Stomach (tissue), 9 donors: ENCODE measurements around the gene HECTD4. TPM values are rescaled to one million over a fixed set of nuclear protein-coding genes. Genes with fewer than 3 reads are reported as not detected.
"Not testable (repeated sequence)": the region's sequence is repeated elsewhere in the genome, so short reads cannot be mapped to it uniquely, and the experiment has no call there.

Source experiments
- DNase-seq, 2 donors: peaks; one replicate each; pipeline versions ENCODE4 v3.0.0 to v3.0.0-alpha.2; 2013 to 2019
- H3K27ac ChIP-seq, 5 donors: fragments of 200-600 bp in 4 of 5; sonication (generic) in 4 of 5; one replicate each; pipeline ENCODE4 v1.5.1; 2013 to 2019; ENCODE audit warnings: mild to moderate bottlenecking in 1 of 5, moderate library complexity in 1 of 5
- H3K27me3 ChIP-seq, 3 donors: fragments of 200-600 bp; sonication (generic); one replicate each; pipeline ENCODE4 v1.5.1; 2017 to 2019; ENCODE audit warnings: mixed run types in 1 of 3
- H3K36me3 ChIP-seq, 4 donors: fragments of 200-600 bp; sonication (generic); 1 replicate in 3 of 4; 2 replicates in 1 of 4; pipeline ENCODE4 v1.5.1; 2016 to 2019
- H3K4me1 ChIP-seq, 4 donors: fragments of 200-600 bp; sonication (generic); one replicate each; pipeline ENCODE4 v1.5.1; 2016 to 2019
- H3K4me3 ChIP-seq, 4 donors: fragments of 200-600 bp; sonication (generic) in 3 of 4; one replicate each; pipeline ENCODE4 v1.5.1; 2016 to 2019; ENCODE audit warnings: mild to moderate bottlenecking in 1 of 4
- H3K9me3 ChIP-seq, 4 donors: fragments of 200-600 bp; sonication (generic); one replicate each; pipeline ENCODE4 v1.5.1; 2016 to 2019
- EP300 ChIP-seq: sonication (generic); formaldehyde crosslinking; IDR thresholded peaks from one replicate; pipeline ENCODE4 v1.6.1; 2017; ENCODE audit warnings: antibody characterized with exemption
- POLR2A ChIP-seq, 4 donors: fragments of 450-650 bp; IDR thresholded peaks; one replicate each; pipeline ENCODE4 v1.6.1; 2016; ENCODE audit warnings: antibody characterized with exemption in 4 of 4, control low read depth in 2 of 4, mild to moderate bottlenecking in 1 of 4, moderate library complexity in 1 of 4
- POLR2AphosphoS5 ChIP-seq, 3 donors: sonication (generic); formaldehyde crosslinking; IDR thresholded peaks; one replicate each; pipeline ENCODE4 v1.6.1; 2016; ENCODE audit warnings: antibody characterized with exemption in 3 of 3
- WGBS, 5 donors: extraction: QIAGEN DNeasy Blood & Tissue Kit in 3 of 5; methylation state at CpG; one replicate each; pipeline versions ENCODE4 v1.1.5 to v1.1.7; 2013 to 2018; 5-methylcytosine and 5-hydroxymethylcytosine counted together
- intact Hi-C: fragments of 100-400 bp; cut with DNase I; formaldehyde crosslinking; loops from one replicate; pipeline ENCODE4 v1.15.1; 2023; ENCODE audit warnings: low total_unique reads
- polyA plus RNA-seq, 3 donors: library from polyadenylated mRNA; stranded (reverse); fragments of 200-250 nt; gene quantifications; one replicate each; pipeline ENCODE4 v1.2.3, GENCODE V29; 2013
- total RNA-seq, 5 donors: library from RNA; depleted of rRNA; stranded (reverse); fragments of >200 nt; gene quantifications; one replicate each; pipeline versions ENCODE4 v1.1.0 to v1.2.3, GENCODE V29; 2014 to 2016
- TF ChIP-seq, protein P1 (sequence below), 7 experiments: fragments of 450-650 bp in 4 of 7; fragments of 200-600 bp in 3 of 7; sonication (generic) in 3 of 7; IDR thresholded peaks; one replicate each; pipeline ENCODE4 v1.5.1; 2016 to 2019; ENCODE audit warnings: antibody characterized with exemption in 7 of 7, control low read depth in 2 of 7, mild to moderate bottlenecking in 1 of 7
- donor health status: healthy with polysubstance abuse.
- donor health status: Bipolar disorder and iron deficiency.
- donor health status: healthy.

HECTD4 gene
- total and polyA plus RNA-seq, 8 donors = 3.2 to 375 (median 58.7) TPM

DNA sequence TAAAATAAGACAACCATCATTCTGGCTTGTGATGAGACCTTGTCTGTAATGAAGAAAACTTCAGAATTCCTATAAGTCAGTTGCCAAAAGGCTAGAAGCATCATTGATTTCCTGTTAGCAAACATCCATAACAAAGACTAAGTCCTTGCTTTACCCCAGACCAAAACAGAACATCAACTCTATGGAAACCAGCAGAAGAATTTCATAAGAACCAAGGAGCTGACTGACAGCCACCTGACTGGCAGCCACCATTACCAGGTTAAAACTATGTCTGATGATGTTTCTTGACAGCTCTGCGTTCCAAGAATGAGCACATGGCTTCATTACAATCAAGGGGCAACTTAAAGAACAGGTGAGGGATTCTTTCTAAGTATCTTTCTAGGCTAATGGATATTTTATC is 29.3 kb downstream of the HECTD4 start:
- 96 to 100% (median 100%) methylated on average over 1 of the region's 1 CpG for WGBS, 5 donors
- TF ChIP-seq EP300 = no peak
- TF ChIP-seq, protein P1, sequence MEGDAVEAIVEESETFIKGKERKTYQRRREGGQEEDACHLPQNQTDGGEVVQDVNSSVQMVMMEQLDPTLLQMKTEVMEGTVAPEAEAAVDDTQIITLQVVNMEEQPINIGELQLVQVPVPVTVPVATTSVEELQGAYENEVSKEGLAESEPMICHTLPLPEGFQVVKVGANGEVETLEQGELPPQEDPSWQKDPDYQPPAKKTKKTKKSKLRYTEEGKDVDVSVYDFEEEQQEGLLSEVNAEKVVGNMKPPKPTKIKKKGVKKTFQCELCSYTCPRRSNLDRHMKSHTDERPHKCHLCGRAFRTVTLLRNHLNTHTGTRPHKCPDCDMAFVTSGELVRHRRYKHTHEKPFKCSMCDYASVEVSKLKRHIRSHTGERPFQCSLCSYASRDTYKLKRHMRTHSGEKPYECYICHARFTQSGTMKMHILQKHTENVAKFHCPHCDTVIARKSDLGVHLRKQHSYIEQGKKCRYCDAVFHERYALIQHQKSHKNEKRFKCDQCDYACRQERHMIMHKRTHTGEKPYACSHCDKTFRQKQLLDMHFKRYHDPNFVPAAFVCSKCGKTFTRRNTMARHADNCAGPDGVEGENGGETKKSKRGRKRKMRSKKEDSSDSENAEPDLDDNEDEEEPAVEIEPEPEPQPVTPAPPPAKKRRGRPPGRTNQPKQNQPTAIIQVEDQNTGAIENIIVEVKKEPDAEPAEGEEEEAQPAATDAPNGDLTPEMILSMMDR (IDR thresholded peaks at IDR 0.05) = no peak
- no peak for TF ChIP-seq POLR2A (IDR thresholded peaks at IDR 0.05)
- TF ChIP-seq POLR2AphosphoS5 (IDR thresholded peaks at IDR 0.05) = no peak
- H3K36me3 ChIP-seq = no peaks in the 10 kb centered on the region
- no peak overlapping the region for H3K4me3 ChIP-seq
- H3K4me1 ChIP-seq = peaks cover 0 to 37% (median 18%) of the 10 kb centered on the region in 4 donors
- no peaks in the 10 kb centered on the region for H3K9me3 ChIP-seq
- H3K27ac ChIP-seq = no peak overlapping the region
- intact Hi-C loops = no loop called here
- no peak for DNase-seq
- H3K27me3 ChIP-seq = no peaks in the 10 kb centered on the region

DNA sequence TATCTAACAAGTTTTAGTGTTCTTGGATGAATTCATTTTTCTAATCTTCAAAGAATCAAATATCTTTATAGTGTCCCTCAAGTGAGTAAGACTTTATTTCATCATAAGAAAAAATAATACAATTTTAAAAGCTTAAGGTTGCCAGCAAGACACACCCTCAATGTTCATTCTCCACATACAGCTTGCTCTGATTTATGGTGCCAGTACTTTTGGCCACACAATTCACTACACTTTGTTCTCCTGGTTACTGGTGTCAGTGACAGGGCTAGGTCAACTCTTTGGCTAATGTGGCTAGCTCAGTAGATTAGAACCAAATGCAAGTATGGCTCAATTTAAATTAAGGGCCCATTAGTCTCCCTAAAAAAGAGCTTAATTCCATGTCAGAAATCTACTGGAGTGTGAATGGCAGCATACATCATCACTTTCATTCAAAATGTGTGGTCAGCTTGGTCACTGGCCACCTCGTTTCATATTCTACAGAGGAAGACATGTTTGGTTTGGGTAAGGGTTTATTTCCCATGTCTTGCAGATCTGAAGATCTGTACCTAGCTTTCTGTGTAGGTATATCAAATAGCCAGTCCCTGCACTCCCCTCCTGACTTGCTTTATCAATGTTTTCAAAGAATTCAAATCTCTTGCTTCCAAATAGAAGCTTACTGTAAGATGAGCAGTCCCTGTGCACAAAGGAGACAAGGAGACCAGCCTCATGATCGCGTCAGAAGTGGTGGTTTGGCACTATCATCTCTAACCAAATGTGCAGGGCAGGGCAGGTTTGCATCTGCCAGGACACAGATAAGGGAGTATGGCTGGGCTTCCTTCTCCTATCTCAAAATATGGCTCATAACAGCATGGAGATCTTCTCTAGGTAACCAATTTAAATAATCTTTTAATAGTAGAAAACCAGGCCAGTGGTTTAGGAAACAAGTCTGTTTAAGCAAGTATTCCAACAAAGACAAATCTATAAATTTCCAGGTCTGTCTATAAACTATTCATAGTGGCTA is 31.3 kb downstream of the HECTD4 start:
- Histone ChIP-seq H3K36me3 (no peaks in the 10 kb centered on the region), H3K9me3 (no peaks in the 10 kb centered on the region), H3K27ac (no peak overlapping the region), H3K4me1 (peaks cover 0 to 42% (median 22%) of the 10 kb centered on the region in 4 donors), H3K4me3 (no peak overlapping the region), H3K27me3 (no peaks in the 10 kb centered on the region)
- peak in 1 of 2 donors; percentile 22 for DNase-seq
- TF ChIP-seq, protein P1 (IDR thresholded peaks at IDR 0.05) = no peak
- 52 to 81% (median 64%) methylated on average over 3 of the region's 3 CpGs for WGBS, 5 donors
- intact Hi-C loops = no loop called here

DNA sequence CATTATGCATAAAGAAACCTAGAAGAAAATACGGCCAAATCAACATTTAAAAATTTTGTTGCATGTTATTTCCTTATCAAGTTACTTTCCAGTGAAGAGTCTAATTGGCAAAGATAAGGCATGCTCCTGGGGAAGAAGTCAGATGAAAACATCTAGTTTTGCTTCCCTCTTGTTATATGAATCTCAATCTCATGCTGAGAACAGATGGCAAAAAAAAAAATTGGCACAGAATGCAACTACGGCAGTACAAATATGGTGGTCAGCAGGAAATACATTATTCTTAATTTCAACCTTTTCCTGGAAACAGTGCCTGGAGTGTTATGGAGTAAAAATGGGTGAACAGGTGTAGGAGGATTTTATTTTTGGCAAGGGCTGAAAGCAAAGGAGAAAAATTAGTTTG is 32.8 kb downstream of the HECTD4 start:
- peaks cover 0 to 44% (median 19%) of the 10 kb centered on the region in 4 donors for H3K4me1 ChIP-seq
- H3K36me3 ChIP-seq = no peaks in the 10 kb centered on the region
- no peak overlapping the region for H3K4me3 ChIP-seq
- peak in 1 of 2 donors; percentile 50 for DNase-seq
- no peak overlapping the region for H3K27ac ChIP-seq
- 56 to 82% (median 72%) methylated on average over 2 of the region's 2 CpGs for WGBS, 5 donors
- H3K9me3 ChIP-seq = no peaks in the 10 kb centered on the region
- intact Hi-C loops = no loop called here
- H3K27me3 ChIP-seq = no peaks in the 10 kb centered on the region
- TF ChIP-seq, protein P1 (IDR thresholded peaks at IDR 0.05) = no peak
- TF ChIP-seq POLR2A (IDR thresholded peaks at IDR 0.05) (no peak), EP300 (no peak), POLR2AphosphoS5 (IDR thresholded peaks at IDR 0.05) (no peak)

DNA sequence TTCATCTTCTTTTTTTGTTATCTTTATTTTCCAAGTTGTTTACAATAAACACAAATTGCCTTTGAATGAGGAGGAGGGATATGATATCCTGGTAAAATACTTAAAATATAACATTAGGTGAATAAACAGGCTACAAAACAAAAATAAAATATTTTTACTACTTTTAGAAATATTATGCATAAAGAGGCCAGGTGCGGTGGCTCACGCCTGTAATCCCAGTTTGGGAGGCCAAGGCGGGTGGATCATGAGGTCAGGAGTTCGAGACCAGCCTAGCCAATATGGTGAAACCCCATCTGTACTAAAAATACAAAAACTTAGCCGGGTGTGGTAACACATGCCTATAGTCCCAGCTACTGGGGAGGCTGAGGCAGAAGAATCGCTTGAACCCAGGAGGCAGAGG is 33.3 kb downstream of the HECTD4 start:
- WGBS, 5 donors = 95 to 99% (median 98%) methylated on average over 6 of the region's 6 CpGs

DNA sequence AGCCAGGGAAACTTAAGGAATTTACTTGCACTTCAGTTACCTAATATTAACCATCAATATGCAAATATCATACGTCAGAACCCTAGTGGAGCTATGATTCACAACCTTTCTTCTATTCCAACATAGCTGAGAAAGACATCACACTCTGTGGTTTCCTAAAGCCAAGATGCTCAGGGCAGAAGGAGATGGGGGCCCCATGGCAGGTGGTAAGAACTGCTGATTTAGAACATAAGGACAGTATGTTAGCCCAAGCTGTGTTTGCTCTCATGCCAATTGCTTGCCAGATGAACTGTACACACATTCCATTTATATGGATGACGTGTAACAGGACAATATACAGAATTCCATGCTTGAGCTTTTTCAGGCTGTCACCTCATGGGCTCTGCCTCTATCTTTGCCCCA is 34.6 kb downstream of the HECTD4 start:
- intact Hi-C loops = no loop called here
- H3K4me1 ChIP-seq = peaks cover 0 to 60% (median 11%) of the 10 kb centered on the region in 4 donors
- H3K4me3 ChIP-seq = no peak overlapping the region
- 72 to 88% (median 83%) methylated on average over 2 of the region's 2 CpGs for WGBS, 5 donors
- no peaks in the 10 kb centered on the region for H3K27me3 ChIP-seq
- no peaks in the 10 kb centered on the region for H3K36me3 ChIP-seq
- no peaks in the 10 kb centered on the region for H3K9me3 ChIP-seq
- no peak overlapping the region for H3K27ac ChIP-seq
- DNase-seq = peak in 1 of 2 donors; percentile 26
- TF ChIP-seq POLR2A (IDR thresholded peaks at IDR 0.05) (no peak), POLR2AphosphoS5 (IDR thresholded peaks at IDR 0.05) (no peak), EP300 (no peak)
- TF ChIP-seq, protein P1 (IDR thresholded peaks at IDR 0.05) = no peak

More for the DNA sequence above, 33.3 kb downstream of the HECTD4 start:
- intact Hi-C loops, DNase-seq, H3K27me3 ChIP-seq, H3K27ac ChIP-seq, H3K9me3 ChIP-seq, H3K36me3 ChIP-seq, H3K4me3 ChIP-seq: not testable (repeated sequence)
- peaks cover 0 to 50% (median 17%) of the 10 kb centered on the region in 4 donors for H3K4me1 ChIP-seq
